Measurements from ENCODE around the gene APOL6. TPM values are rescaled to one million over a fixed set of nuclear protein-coding genes. Genes with fewer than 3 reads are reported as not detected.
A peak's percentile ranks its signal among the peaks of the same experiment; 100 is the strongest.

APOL6 gene
- total and polyA plus RNA-seq, 2 of the 4 experiments (the other 2 are of a cell fraction) = 1.2 to 7.2 TPM

- dilution Hi-C loops (cut with HindIII; ENCODE audit: low sequenced_read_pairs, unreplicated experiment) (no loop called here), in situ Hi-C loops (cut with MboI; ENCODE audit: low sequenced_read_pairs) (no loop called here), intact Hi-C loops (cut with micrococcal nuclease) (no loop called here)
- no TSS peak for BruUV-seq (replicated peaks)
- H3K4me2 ChIP-seq (ENCODE audit: low read depth, low read length) = no peak overlapping the region
- H3K9me1 ChIP-seq (ENCODE audit: insufficient read depth, low read length) = peaks cover 3% of the 10 kb centered on the region; the same call in 1 of the 2 replicates
- WGBS, 2 experiments (ENCODE audit: extremely low coverage in 2 of 2, insufficient read length in 1 of 2) = 80% methylated on average over 3 of the region's 6 CpGs; no CpG with 5 or more reads in 1 of the 2 experiments
- H3K56ac ChIP-seq (ENCODE audit: extremely low read depth, insufficient read depth, low read length) = no peak overlapping the region
- no peaks in the 10 kb centered on the region for H3K9me3 ChIP-seq (ENCODE audit: control insufficient read depth, insufficient read depth, low read length)
- no peak overlapping the region for H2BK5ac ChIP-seq (ENCODE audit: low read depth, low read length, poor library complexity, severe bottlenecking)
- H2BK20ac ChIP-seq (ENCODE audit: low read depth, low read length) = no peak overlapping the region
- H3K9ac ChIP-seq (ENCODE audit: low read depth, low read length) = no peak overlapping the region
- H3K18ac ChIP-seq (ENCODE audit: low read depth, low read length) = no peak overlapping the region
- ChIA-PET CTCF (no interaction called here), POLR2A (ENCODE audit: unreplicated experiment) (no interaction called here)
- H3K4ac ChIP-seq (ENCODE audit: low read depth, low read length) = no peak overlapping the region
- H3K79me1 ChIP-seq (ENCODE audit: low read depth in 1 of 2, low read length in 2 of 2) = no peaks in the 10 kb centered on the region
- TF ChIP-seq CHD1 (IDR thresholded peaks at IDR 0.05; ENCODE audit: low read depth, low read length) = no peak
- TF ChIP-seq CTCF (conservative IDR thresholded peaks at IDR 0.05; ENCODE audit: low read depth, low read length) = no peak
- peak; percentile 67 for TF ChIP-seq CEBPB (IDR thresholded peaks at IDR 0.05; ENCODE audit: low read depth, low read length)
- no peak overlapping the region for H3K27ac ChIP-seq (ENCODE audit: insufficient read depth, low read length)
- H4K91ac ChIP-seq (ENCODE audit: insufficient read depth, low read depth, low read length) = no peak overlapping the region
- ATAC-seq (ENCODE audit: low read depth) = no peak
- H2AK9ac ChIP-seq (replicated peaks; ENCODE audit: low read depth, low read length, poor library complexity) = no peak overlapping the region
- H2BK15ac ChIP-seq (ENCODE audit: low read depth, low read length) = no peak overlapping the region
- H3K23ac ChIP-seq (ENCODE audit: low read depth, low read length) = no peak overlapping the region
- no peak overlapping the region for H4K5ac ChIP-seq (ENCODE audit: low read depth, low read length)
- H4K20me1 ChIP-seq (ENCODE audit: insufficient read depth, low read length) = no peaks in the 10 kb centered on the region
- no peak overlapping the region for H2BK120ac ChIP-seq (ENCODE audit: low read depth, low read length)
- no peak overlapping the region for H3K4me3 ChIP-seq (ENCODE audit: insufficient read depth, low read depth, low read length)
- no peaks in the 10 kb centered on the region; the same call in 1 of the 2 replicates for H3K4me1 ChIP-seq (ENCODE audit: control insufficient read depth, insufficient read depth, low read length)
- no peak overlapping the region for H3K14ac ChIP-seq (replicated peaks; ENCODE audit: low read depth, low read length)
- DNase-seq = no peak
- no peaks in the 10 kb centered on the region for H3K36me3 ChIP-seq (ENCODE audit: control insufficient read depth, insufficient read depth, low read length)
- no peak overlapping the region for H4K8ac ChIP-seq (ENCODE audit: low read depth in 2 of 2, low read length in 2 of 2)
- no peak overlapping the region for H2AK5ac ChIP-seq (ENCODE audit: low read depth, low read length)
- no peak overlapping the region for H2AFZ ChIP-seq (replicated peaks; ENCODE audit: low read length, poor library complexity)
- H3K27me3 ChIP-seq (ENCODE audit: control insufficient read depth, insufficient read depth, low read length) = peaks cover 33% of the 10 kb centered on the region
Observed at GRCh38 chr22:35615156-35615555, 33.1 kb upstream of the APOL6 start.
